MCF 10A (cell line): Measurements from ENCODE around the gene PRTG. TPM values are rescaled to one million over a fixed set of nuclear protein-coding genes. Genes with fewer than 3 reads are reported as not detected.

ENCODE experiments used
- Bru-seq: library from RNA; stranded (reverse); fragments of 400-500 nt; gene quantifications from one replicate; lab custom pipeline; 2021; lab: Mats Ljungman, UMichigan
- BruChase-seq, 2 experiments: library from RNA; stranded (reverse); fragments of 400-500 nt; gene quantifications; one replicate each; lab custom pipeline; 2021; lab: Mats Ljungman, UMichigan
- BruUV-seq: library from RNA; stranded (reverse); fragments of 400-500 nt; replicated peaks from 2 replicates; lab custom pipeline; 2021; lab: Mats Ljungman, UMichigan
- CTCF ChIA-PET: fragments of 300-600 bp; sonication (Branson Sonifier 250); formaldehyde crosslinking; extraction: SDS; loops from one replicate; lab custom pipeline; 2021; ENCODE audit warnings: antibody characterized with exemption, inconsistent platforms; lab: Yijun Ruan, JAX
- POLR2A ChIA-PET: fragments of 300-600, 350-650 bp; sonication (Branson Sonifier 250); formaldehyde crosslinking; extraction: SDS; loops from one replicate; lab custom pipeline; 2020; ENCODE audit warnings: antibody characterized with exemption, inconsistent platforms; lab: Yijun Ruan, JAX
- DNase-seq: peaks from one replicate; pipeline ENCODE4 v3.0.0-alpha.2; 2018; ENCODE audit not compliant: unreplicated experiment
- H3K27ac Mint-ChIP-seq: one replicate; pipeline ENCODE4 v1.8.0; 2022; ENCODE audit warnings: mild to moderate bottlenecking, low read depth, mixed read lengths; ENCODE audit not compliant: unreplicated experiment
- H3K27me3 Mint-ChIP-seq: one replicate; pipeline ENCODE4 v1.8.0; 2022; ENCODE audit warnings: mixed read lengths; ENCODE audit not compliant: insufficient read depth, unreplicated experiment
- H3K36me3 Mint-ChIP-seq: one replicate; pipeline ENCODE4 v1.8.0; 2022; ENCODE audit warnings: mild to moderate bottlenecking, moderate library complexity, mixed read lengths; ENCODE audit not compliant: insufficient read depth, unreplicated experiment
- H3K4me1 Mint-ChIP-seq: one replicate; pipeline ENCODE4 v1.8.0; 2022; ENCODE audit warnings: mixed read lengths; ENCODE audit not compliant: insufficient read depth, unreplicated experiment
- H3K4me3 Mint-ChIP-seq: one replicate; pipeline ENCODE4 v1.8.0; 2022; ENCODE audit warnings: mild to moderate bottlenecking, moderate library complexity, mixed read lengths; ENCODE audit not compliant: unreplicated experiment
- H3K9me3 Mint-ChIP-seq: one replicate; pipeline ENCODE4 v1.8.0; 2022; ENCODE audit warnings: mixed read lengths; ENCODE audit not compliant: unreplicated experiment
- CTCF ChIP-seq: fragments of 200-600 bp; IDR thresholded peaks from one replicate; pipeline ENCODE4 v1.8.0; 2022; ENCODE audit warnings: antibody characterized with exemption, mild to moderate bottlenecking; ENCODE audit not compliant: unreplicated experiment
- intact Hi-C: fragments of 100-400 bp; cut with micrococcal nuclease; formaldehyde crosslinking; loops from 2 replicates; pipeline ENCODE4 v1.14.1; 2022
- long read RNA-seq: library from polyadenylated mRNA; stranded (forward); transcript quantifications from one replicate; pipeline ENCODE4 v2.0.0, GENCODE V29; 2022
- total RNA-seq: library from RNA; stranded (reverse); gene quantifications from 2 replicates; pipeline ENCODE4 v1.2.3, GENCODE V29; 2022

PRTG gene, protein sequence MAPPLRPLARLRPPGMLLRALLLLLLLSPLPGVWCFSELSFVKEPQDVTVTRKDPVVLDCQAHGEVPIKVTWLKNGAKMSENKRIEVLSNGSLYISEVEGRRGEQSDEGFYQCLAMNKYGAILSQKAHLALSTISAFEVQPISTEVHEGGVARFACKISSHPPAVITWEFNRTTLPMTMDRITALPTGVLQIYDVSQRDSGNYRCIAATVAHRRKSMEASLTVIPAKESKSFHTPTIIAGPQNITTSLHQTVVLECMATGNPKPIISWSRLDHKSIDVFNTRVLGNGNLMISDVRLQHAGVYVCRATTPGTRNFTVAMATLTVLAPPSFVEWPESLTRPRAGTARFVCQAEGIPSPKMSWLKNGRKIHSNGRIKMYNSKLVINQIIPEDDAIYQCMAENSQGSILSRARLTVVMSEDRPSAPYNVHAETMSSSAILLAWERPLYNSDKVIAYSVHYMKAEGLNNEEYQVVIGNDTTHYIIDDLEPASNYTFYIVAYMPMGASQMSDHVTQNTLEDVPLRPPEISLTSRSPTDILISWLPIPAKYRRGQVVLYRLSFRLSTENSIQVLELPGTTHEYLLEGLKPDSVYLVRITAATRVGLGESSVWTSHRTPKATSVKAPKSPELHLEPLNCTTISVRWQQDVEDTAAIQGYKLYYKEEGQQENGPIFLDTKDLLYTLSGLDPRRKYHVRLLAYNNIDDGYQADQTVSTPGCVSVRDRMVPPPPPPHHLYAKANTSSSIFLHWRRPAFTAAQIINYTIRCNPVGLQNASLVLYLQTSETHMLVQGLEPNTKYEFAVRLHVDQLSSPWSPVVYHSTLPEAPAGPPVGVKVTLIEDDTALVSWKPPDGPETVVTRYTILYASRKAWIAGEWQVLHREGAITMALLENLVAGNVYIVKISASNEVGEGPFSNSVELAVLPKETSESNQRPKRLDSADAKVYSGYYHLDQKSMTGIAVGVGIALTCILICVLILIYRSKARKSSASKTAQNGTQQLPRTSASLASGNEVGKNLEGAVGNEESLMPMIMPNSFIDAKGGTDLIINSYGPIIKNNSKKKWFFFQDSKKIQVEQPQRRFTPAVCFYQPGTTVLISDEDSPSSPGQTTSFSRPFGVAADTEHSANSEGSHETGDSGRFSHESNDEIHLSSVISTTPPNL
- total RNA-seq (1.3 and 3.5 TPM in 2 replicates), Bru-seq, nascent RNA (percentile 44 among the genes with signal in this experiment), BruChase-seq, experiment 1, labeled RNA remaining after a 6-hour chase (percentile 36 among the genes with signal in this experiment), BruChase-seq, experiment 2, labeled RNA remaining after a 2-hour chase (percentile 36 among the genes with signal in this experiment)
- long read RNA-seq, partial matches to known transcripts: 0 of 1 reads
- long read RNA-seq, other reads (novel, unspliced or antisense): 1 of 1 reads

GRCh38 chr15:55742927-55743728 lies at the start of gene PRTG:
PRTG (minus strand) TSS chr15:55743152; CDS start chr15:55742931, 221 bp downstream.
- H3K4me3 Mint-ChIP-seq: no peak within 1 kb of the TSS
- CTCF ChIA-PET: interaction anchor here (3.0 kb wide), 1 partner anchor 31 kb away, joined by 20 read pairs; no protein-coding TSS in a partner anchor
- H3K9me3 Mint-ChIP-seq: no peaks in the 10 kb centered on the region
- H3K27ac Mint-ChIP-seq: no peak within 1 kb of the TSS
- H3K36me3 Mint-ChIP-seq: no peaks in the 10 kb centered on the region
- H3K4me1 Mint-ChIP-seq: no peaks in the 10 kb centered on the region
- intact Hi-C loops: no loop called here
- H3K27me3 Mint-ChIP-seq: no peaks in the 10 kb centered on the region
- no TSS peak for BruUV-seq
- peak; percentile 65 for DNase-seq
- POLR2A ChIA-PET: no interaction called here
- TF ChIP-seq CTCF: no peak

- H3K36me3 Mint-ChIP-seq: no peaks in the 10 kb centered on the region
- no peak overlapping the region for H3K4me3 Mint-ChIP-seq
- H3K27ac Mint-ChIP-seq: peak overlapping the region; percentile 96
- peak; percentile 78 for DNase-seq
- intact Hi-C loops: no loop called here
- ChIA-PET CTCF (interaction anchor here (1.6 to 2.0 kb wide), 2 partner anchors 10 to 143 kb away, joined by 5 to 7 read pairs; no protein-coding TSS in a partner anchor), POLR2A (no interaction called here)
- no TSS peak for BruUV-seq
- no peak for TF ChIP-seq CTCF
- peaks cover 27% of the 10 kb centered on the region for H3K4me1 Mint-ChIP-seq
- no peaks in the 10 kb centered on the region for H3K9me3 Mint-ChIP-seq
- no peaks in the 10 kb centered on the region for H3K27me3 Mint-ChIP-seq
Measured at GRCh38 chr15:55791551-55792400, 48.8 kb upstream of the PRTG start.

DNA sequence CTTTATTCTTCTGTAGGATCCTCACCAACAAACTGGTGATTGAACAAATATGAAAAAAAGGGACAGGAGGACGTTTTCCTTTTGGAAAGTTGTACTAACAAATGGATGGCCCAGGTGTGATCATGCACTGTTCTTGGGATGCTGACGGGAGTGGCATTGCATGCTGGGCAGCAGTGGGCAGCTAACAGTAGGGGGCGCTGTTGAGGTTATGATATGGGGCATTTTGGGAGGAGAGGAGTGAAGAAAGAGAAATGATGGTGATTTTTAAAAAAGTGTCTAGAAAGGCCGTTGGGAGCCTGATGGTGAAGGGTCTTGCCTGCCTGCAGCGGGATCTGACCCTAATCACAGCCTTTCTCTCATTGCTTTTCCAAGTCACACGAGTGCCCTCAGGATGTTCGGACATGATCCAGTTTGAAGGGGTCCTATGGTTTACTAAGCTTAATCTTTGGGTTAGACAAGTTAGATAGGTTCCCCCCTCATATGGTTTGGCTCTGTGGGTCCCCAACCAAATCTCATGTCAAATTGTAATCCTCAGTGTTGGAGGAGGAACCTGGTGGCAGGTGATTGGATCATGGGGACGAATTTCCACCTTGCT lies 46.2 kb upstream of the PRTG start:
- POLR2A ChIA-PET: no interaction called here

More for the DNA sequence above, 46.2 kb upstream of the PRTG start:
- Mint-ChIP-seq H3K36me3 (no peaks in the 10 kb centered on the region), H3K27ac (no peak overlapping the region), H3K4me1 (peaks cover 16% of the 10 kb centered on the region), H3K27me3 (no peaks in the 10 kb centered on the region), H3K4me3 (no peak overlapping the region), H3K9me3 (no peaks in the 10 kb centered on the region)
- CTCF ChIA-PET: interaction anchor here (0.6 to 4.3 kb wide), 6 partner anchors 9 to 140 kb away, joined by 3 to 20 read pairs (median 5); no protein-coding TSS in a partner anchor
- intact Hi-C loops: no loop called here
- peak; percentile 46 for DNase-seq
- TF ChIP-seq CTCF: peak; percentile 71
- no TSS peak for BruUV-seq
